NCI-H748 (cell line): Measurements from ENCODE around the gene OR10J5.
"Not testable (repeated sequence)": the region's sequence is repeated elsewhere in the genome, so short reads cannot be mapped to it uniquely, and the experiment has no call there.

Source experiments
- DNase-seq: peaks from one replicate; lab custom pipeline; 2025; ENCODE audit not compliant: unreplicated experiment; lab: John Stamatoyannopoulos, UW

The OR10J5 gene

GRCh38 chr1:159535907-159536306 is at the start of gene OR10J5:
OR10J5 (minus strand) TSS chr1:159536007; CDS start chr1:159536007, 0 bp downstream.
- no peak for DNase-seq

- no peak for DNase-seq
Observed at GRCh38 chr1:159584536-159584935, 48.7 kb upstream of the OR10J5 start.

GRCh38 chr1:159581422-159581821 is 45.6 kb upstream of the OR10J5 start:
- DNase-seq, result no peak

- no peak for DNase-seq
Observed at GRCh38 chr1:159580340-159580739, 44.5 kb upstream of the OR10J5 start.

- DNase-seq, result no peak
Observed at GRCh38 chr1:159577446-159577845, 41.6 kb upstream of the OR10J5 start.

- no peak for DNase-seq
Observed at GRCh38 chr1:159562680-159563079, 26.9 kb upstream of the OR10J5 start.

GRCh38 chr1:159561497-159561896 is 25.7 kb upstream of the OR10J5 start:
- no peak for DNase-seq

- DNase-seq, result no peak
Observed at GRCh38 chr1:159560599-159560998, 24.8 kb upstream of the OR10J5 start.

- DNase-seq, result no peak
Observed at GRCh38 chr1:159556931-159557369, 21.1 kb upstream of the OR10J5 start.

GRCh38 chr1:159554696-159555095 is 18.9 kb upstream of the OR10J5 start:
- DNase-seq, result no peak

- DNase-seq, result no peak
Observed at GRCh38 chr1:159554261-159554660, 18.5 kb upstream of the OR10J5 start.

- no peak for DNase-seq
Observed at GRCh38 chr1:159548126-159548525, 12.3 kb upstream of the OR10J5 start.

GRCh38 chr1:159532922-159533321 is 2.9 kb downstream of the OR10J5 start:
- DNase-seq, result no peak

GRCh38 chr1:159524792-159525191 is 11.0 kb downstream of the OR10J5 start:
- not testable (repeated sequence) for DNase-seq

- DNase-seq, result no peak
Observed at GRCh38 chr1:159510229-159510541, 25.6 kb downstream of the OR10J5 start.

- DNase-seq, result no peak
Observed at GRCh38 chr1:159509440-159510228, 26.2 kb downstream of the OR10J5 start.

GRCh38 chr1:159508951-159509350 is 26.9 kb downstream of the OR10J5 start:
- no peak for DNase-seq

GRCh38 chr1:159505676-159506075 is 30.1 kb downstream of the OR10J5 start:
- DNase-seq, result no peak

- no peak for DNase-seq
Observed at GRCh38 chr1:159501082-159501481, 34.7 kb downstream of the OR10J5 start.

- DNase-seq, result not testable (repeated sequence)
Observed at GRCh38 chr1:159494513-159495210, 41.1 kb downstream of the OR10J5 start.

GRCh38 chr1:159493354-159493753 is 42.5 kb downstream of the OR10J5 start:
- DNase-seq, result no peak

GRCh38 chr1:159492575-159493323 is 43.1 kb downstream of the OR10J5 start:
- DNase-seq, result no peak
